MCF 10A (cell line): ENCODE results near the gene CHD9. TPM values are rescaled to one million over a fixed set of nuclear protein-coding genes. Genes with fewer than 3 reads are reported as not detected.

Source experiments
- BruUV-seq: library from RNA; stranded (reverse); fragments of 400-500 nt; replicated peaks from 2 replicates; lab custom pipeline; 2021; lab: Mats Ljungman, UMichigan
- CTCF ChIA-PET: fragments of 300-600 bp; sonication (Branson Sonifier 250); formaldehyde crosslinking; extraction: SDS; loops from one replicate; lab custom pipeline; 2021; ENCODE audit warnings: antibody characterized with exemption, inconsistent platforms; lab: Yijun Ruan, JAX
- POLR2A ChIA-PET: fragments of 300-600, 350-650 bp; sonication (Branson Sonifier 250); formaldehyde crosslinking; extraction: SDS; loops from one replicate; lab custom pipeline; 2020; ENCODE audit warnings: antibody characterized with exemption, inconsistent platforms; lab: Yijun Ruan, JAX
- DNase-seq: peaks from one replicate; pipeline ENCODE4 v3.0.0-alpha.2; 2018; ENCODE audit not compliant: unreplicated experiment
- H3K27ac Mint-ChIP-seq: one replicate; pipeline ENCODE4 v1.8.0; 2022; ENCODE audit warnings: mild to moderate bottlenecking, low read depth, mixed read lengths; ENCODE audit not compliant: unreplicated experiment
- H3K27me3 Mint-ChIP-seq: one replicate; pipeline ENCODE4 v1.8.0; 2022; ENCODE audit warnings: mixed read lengths; ENCODE audit not compliant: insufficient read depth, unreplicated experiment
- H3K36me3 Mint-ChIP-seq: one replicate; pipeline ENCODE4 v1.8.0; 2022; ENCODE audit warnings: mild to moderate bottlenecking, moderate library complexity, mixed read lengths; ENCODE audit not compliant: insufficient read depth, unreplicated experiment
- H3K4me1 Mint-ChIP-seq: one replicate; pipeline ENCODE4 v1.8.0; 2022; ENCODE audit warnings: mixed read lengths; ENCODE audit not compliant: insufficient read depth, unreplicated experiment
- H3K4me3 Mint-ChIP-seq: one replicate; pipeline ENCODE4 v1.8.0; 2022; ENCODE audit warnings: mild to moderate bottlenecking, moderate library complexity, mixed read lengths; ENCODE audit not compliant: unreplicated experiment
- H3K9me3 Mint-ChIP-seq: one replicate; pipeline ENCODE4 v1.8.0; 2022; ENCODE audit warnings: mixed read lengths; ENCODE audit not compliant: unreplicated experiment
- CTCF ChIP-seq: fragments of 200-600 bp; IDR thresholded peaks from one replicate; pipeline ENCODE4 v1.8.0; 2022; ENCODE audit warnings: antibody characterized with exemption, mild to moderate bottlenecking; ENCODE audit not compliant: unreplicated experiment
- intact Hi-C: fragments of 100-400 bp; cut with micrococcal nuclease; formaldehyde crosslinking; loops from 2 replicates; pipeline ENCODE4 v1.14.1; 2022
- total RNA-seq: library from RNA; stranded (reverse); gene quantifications from 2 replicates; pipeline ENCODE4 v1.2.3, GENCODE V29; 2022

CHD9 gene
- total RNA-seq, 1 experiment from 2014 or later = 62.8 TPM

- Mint-ChIP-seq H3K27me3 (no peaks in the 10 kb centered on the region), H3K4me3 (no peak overlapping the region), H3K27ac (peak overlapping the region; percentile 83), H3K9me3 (no peaks in the 10 kb centered on the region), H3K4me1 (peaks cover 52% of the 10 kb centered on the region), H3K36me3 (peaks cover 5% of the 10 kb centered on the region)
- peak; percentile 11 for DNase-seq
- intact Hi-C loops = loop anchor here (10.0 kb wide), 1 partner anchor 376 kb away; the partner anchor contains the start of gene RBL2
- CTCF ChIA-PET = interaction anchor here (0.7 to 2.1 kb wide), 3 partner anchors 100 to 149 kb away, joined by 3 to 8 read pairs (median 5); no protein-coding TSS in a partner anchor
- POLR2A ChIA-PET = interaction anchor here (0.9 to 4.9 kb wide), 5 partner anchors 18 to 150 kb away, joined by 3 to 66 read pairs (median 3); no protein-coding TSS in a partner anchor
- TF ChIP-seq CTCF = no peak
- no TSS peak for BruUV-seq
These were observed 3.6 kb downstream of the CHD9 start for GRCh38 chr16:53058441-53058840.

GRCh38 chr16:53058882-53059281, 4.1 kb downstream of the CHD9 start:
- Mint-ChIP-seq H3K36me3 (peaks cover 5% of the 10 kb centered on the region), H3K4me1 (peaks cover 51% of the 10 kb centered on the region), H3K27ac (peak overlapping the region; percentile 83), H3K9me3 (no peaks in the 10 kb centered on the region), H3K27me3 (no peaks in the 10 kb centered on the region), H3K4me3 (no peak overlapping the region)
- BruUV-seq = no TSS peak
- no peak for TF ChIP-seq CTCF
- intact Hi-C loops = loop anchor here (1.0 to 10.0 kb wide), 2 partner anchors 149 to 376 kb away; partner anchors contain the start of gene RBL2
- no peak for DNase-seq
- POLR2A ChIA-PET = interaction anchor here (0.9 to 4.9 kb wide), 4 partner anchors 18 to 150 kb away, joined by 3 to 66 read pairs (median 4); no protein-coding TSS in a partner anchor
- CTCF ChIA-PET = interaction anchor here (0.7 to 2.1 kb wide), 2 partner anchors 100 to 102 kb away, joined by 3 to 8 read pairs; no protein-coding TSS in a partner anchor

GRCh38 chr16:53059672-53060071, 4.9 kb downstream of the CHD9 start:
- POLR2A ChIA-PET = interaction anchor here (1.2 to 1.9 kb wide), 3 partner anchors 20 to 26 kb away, joined by 3 to 8 read pairs (median 5); no protein-coding TSS in a partner anchor
- no peak for DNase-seq
- peaks cover 5% of the 10 kb centered on the region for H3K36me3 Mint-ChIP-seq
- intact Hi-C loops = loop anchor here (1.0 to 10.0 kb wide), 2 partner anchors 149 to 375 kb away; partner anchors contain the start of gene RBL2
- H3K4me3 Mint-ChIP-seq = no peak overlapping the region
- TF ChIP-seq CTCF = no peak
- CTCF ChIA-PET = interaction anchor here (0.6 to 1.7 kb wide), 8 partner anchors 11 to 149 kb away, joined by 3 to 5 read pairs (median 4); no protein-coding TSS in a partner anchor
- H3K27ac Mint-ChIP-seq = no peak overlapping the region
- H3K4me1 Mint-ChIP-seq = peaks cover 46% of the 10 kb centered on the region
- H3K27me3 Mint-ChIP-seq = no peaks in the 10 kb centered on the region
- no TSS peak for BruUV-seq
- no peaks in the 10 kb centered on the region for H3K9me3 Mint-ChIP-seq

GRCh38 chr16:53061256-53061655, 6.5 kb downstream of the CHD9 start:
- Mint-ChIP-seq H3K27me3 (no peaks in the 10 kb centered on the region), H3K27ac (peak overlapping the region; percentile 59), H3K9me3 (no peaks in the 10 kb centered on the region), H3K4me1 (peaks cover 36% of the 10 kb centered on the region), H3K4me3 (no peak overlapping the region), H3K36me3 (peaks cover 5% of the 10 kb centered on the region)
- no TSS peak for BruUV-seq
- POLR2A ChIA-PET = interaction anchor here (0.7 to 1.9 kb wide), 2 partner anchors 18 to 19 kb away, joined by 3 to 8 read pairs; no protein-coding TSS in a partner anchor
- no peak for DNase-seq
- intact Hi-C loops = no loop called here
- no peak for TF ChIP-seq CTCF
- CTCF ChIA-PET = interaction anchor here (1.3 to 1.7 kb wide), 2 partner anchors 8 to 26 kb away, joined by 3 to 5 read pairs; no protein-coding TSS in a partner anchor
